ENCODE data around the gene QRICH2.

- TF ChIP-seq CTCF (IDR thresholded peaks at IDR 0.05) (no peak), POLR2A (IDR thresholded peaks at IDR 0.05) (no peak)
Measured at GRCh38 chr17:76264425-76264754, 43.7 kb downstream of the QRICH2 start.

All from testis (tissue), 2 donors.